Measurements from ENCODE around the gene MSH5.
A peak's percentile ranks its signal among the peaks of the same experiment; 100 is the strongest.

Gene MSH5

DNA sequence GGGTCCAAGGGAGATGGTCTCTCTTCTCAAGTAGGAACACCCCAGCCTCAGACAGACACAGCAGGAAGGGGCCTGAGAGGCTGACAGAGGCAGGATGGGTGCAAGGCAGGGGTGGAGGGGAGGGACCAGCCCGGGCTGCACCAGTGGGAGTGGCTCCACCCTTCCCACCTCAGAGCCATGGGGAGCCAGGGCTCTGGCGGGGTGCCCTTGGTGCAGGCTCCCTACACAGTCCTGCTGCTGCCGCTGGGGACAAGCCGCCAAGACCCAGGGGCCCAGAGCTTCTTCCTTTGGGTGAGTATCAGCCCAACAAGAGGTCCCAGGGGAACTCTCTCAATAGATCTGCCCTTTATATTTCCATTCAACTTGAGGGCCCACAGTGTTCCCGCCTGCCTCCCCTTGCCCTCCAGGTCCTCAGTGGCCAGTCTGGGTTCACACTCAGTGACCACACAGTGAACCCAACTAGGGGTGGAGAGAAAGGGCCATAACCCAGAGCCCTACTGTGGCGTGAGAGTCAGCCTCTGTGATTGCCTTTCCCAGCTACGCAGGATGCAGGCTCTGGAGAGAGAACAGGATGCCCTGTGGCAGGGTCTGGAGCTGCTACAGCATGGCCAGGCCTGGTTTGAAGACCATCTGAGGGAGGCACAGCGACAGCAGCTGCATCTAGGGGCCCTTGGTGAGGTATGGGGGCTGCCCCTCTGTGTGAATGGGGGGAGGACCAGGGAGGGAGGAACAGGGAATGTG, 23.2 kb downstream of the MSH5 start:
- DNase-seq, result no peak

DNA sequence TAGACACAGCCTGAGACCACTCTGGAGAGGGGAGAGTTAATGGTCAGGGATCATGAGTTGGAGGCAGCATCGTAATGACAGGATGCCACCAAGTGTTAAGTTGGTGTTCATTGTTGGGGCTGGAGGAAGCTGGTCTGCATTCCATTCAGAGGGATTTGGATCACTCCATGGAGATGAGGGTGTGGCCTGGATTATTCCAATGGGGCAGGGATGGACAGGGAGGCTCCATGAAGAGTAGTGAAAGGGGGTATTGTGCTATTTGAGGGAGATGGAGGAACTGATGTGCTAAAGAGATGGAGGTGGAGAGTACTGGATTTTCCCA, 23.8 kb downstream of the MSH5 start:
- DNase-seq, result no peak

DNA sequence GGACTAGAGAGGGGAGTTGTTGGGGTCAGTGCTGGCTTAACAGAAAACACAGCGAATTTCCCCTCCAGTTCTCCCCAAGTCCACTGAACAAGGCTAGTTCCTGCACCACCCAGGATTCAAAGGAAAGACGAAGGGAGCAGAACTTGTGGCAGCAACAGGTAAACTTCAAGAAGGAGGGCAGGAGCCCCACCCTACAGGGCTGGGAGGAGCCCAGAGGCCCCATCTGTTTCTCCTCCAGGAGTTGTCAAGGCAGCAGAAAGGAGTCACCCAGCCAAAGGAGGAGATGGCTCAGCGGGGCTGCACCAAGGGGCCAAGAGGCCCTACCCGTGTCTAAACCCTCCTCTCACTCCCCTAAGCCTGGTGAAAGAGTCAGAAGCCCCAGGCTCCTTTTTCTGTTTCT, 24.4 kb downstream of the MSH5 start:
- DNase-seq, result no peak

DNA sequence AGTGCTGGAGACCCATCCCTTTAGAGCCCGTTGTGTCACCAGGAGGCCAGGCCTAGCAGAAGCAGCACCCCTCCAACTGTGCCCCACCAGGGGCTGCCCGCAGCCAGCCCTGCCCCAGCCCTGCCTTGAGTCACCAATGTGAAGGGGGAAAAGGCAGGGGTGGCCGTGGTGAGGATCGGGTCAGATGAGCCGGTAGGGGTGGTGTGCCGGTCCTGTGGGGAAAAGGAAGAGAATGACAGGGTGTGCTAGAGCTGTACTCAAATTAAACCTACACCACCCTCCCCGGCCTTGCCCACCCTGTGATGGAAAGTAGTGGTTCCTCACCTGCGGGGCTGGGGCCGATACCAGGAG, 25.7 kb downstream of the MSH5 start:
- DNase-seq, result no peak

DNA sequence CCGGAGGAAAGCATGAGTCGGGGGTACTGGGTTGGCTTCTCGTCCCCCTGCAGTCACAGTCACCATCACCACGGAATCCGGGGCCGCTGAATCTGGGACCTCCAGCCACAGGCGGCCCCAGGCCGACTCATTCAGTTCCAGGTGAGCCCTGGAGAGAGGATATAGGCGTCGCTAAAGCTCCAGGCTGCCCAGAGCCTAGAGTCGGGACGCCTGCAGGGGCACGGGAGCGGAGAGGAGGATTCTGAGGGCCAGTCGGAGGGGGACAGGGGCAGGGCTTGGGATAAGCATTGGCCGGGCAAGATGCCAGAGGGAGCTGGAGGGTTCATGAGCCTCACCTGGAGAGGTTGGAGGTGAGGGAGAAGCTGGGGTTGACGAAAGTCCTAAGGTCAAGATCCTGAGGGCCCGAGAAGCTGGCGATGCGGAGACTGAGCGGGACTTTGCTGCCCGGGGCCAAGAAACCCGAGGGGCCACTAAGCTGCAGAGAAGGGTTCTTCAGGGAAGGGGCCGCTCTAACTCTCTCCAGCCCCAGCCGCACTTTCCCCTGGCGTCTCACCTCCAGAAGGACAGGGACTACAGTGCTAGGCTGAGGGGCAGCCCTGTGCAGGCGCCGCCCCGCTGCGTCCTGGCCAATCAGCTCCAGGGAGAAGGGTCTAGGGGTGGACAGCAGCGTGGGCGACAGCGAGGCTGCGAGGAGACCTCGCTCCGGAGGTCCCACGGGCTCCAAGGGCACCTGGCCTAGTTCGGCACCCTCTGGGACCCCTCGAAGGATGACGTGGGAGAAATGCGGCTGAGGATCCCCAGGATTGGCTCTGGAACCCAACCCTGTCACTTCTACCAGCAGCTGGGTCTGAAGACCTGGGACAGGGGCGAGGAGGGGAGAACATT, 26.3 kb downstream of the MSH5 start:
- DNase-seq, result no peak

DNA sequence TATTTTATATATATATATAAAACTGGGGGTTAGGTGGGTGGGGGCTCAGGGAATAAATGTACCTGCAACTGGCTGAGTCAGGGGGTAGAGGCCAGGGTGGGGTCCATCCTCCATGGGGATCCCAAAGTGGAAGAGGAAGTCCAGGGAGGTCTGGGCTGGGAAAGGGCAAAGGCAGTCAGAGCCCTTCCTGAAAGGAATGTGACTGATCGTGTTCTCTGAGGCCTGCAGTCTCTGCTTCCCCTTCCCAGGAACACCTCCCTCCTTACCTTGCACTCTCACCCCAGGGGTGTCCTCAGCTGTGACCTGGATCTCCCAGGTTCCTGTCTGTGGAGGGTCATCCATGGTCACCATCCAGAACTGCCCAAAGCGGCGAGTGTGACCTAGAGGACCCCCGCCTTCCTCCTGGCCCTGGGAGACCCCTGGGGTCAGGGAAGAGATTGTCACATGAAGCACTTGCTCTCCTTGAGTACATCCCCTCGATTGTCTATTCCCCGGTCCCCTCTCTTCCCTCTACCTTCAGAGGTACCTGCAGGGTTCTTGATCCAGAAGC, 27.4 kb downstream of the MSH5 start:
- DNase-seq, result no peak

DNA sequence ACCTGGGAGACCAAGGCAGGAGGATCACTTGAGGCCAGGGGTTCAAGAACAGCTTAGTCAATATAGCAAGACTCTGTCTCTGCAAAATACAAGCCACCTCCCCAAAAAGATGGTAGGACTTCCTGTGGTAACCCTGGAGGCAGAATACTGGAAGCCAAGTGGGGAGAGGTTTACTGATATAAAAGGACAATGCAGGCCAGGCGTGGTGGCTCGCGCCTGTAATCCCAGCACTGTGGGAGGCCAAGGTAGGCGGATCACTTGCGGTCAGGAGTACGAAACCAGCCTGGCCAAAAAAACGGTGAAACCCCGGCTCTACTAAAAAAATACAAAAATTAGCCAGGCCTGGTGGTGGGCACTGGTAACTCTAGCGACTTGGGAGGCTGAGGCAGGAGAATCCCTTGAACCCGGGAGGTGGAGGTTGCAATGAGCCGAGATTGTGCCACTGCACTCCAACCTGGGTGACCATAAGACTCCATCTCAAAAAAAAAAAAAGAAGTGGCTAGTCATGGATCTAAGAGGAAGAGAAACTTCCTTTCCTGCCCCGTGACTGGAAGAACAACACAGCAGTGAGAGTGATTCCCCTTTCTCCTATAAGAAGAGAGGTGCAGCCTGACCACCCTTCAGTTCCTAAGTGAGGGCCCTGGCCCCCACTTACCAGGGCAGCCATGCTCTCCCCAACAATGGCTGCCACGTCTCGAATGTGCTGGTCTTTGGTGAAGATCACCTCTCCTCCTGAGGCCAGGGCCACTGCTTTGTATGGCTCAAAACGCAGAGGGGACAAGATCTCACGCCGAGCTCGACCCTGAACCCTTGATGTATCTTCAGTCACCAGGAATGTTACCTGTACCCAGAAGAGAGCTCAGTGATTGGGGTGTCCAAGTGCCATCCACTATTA, 28.8 kb downstream of the MSH5 start:
- DNase-seq, result no peak

DNA sequence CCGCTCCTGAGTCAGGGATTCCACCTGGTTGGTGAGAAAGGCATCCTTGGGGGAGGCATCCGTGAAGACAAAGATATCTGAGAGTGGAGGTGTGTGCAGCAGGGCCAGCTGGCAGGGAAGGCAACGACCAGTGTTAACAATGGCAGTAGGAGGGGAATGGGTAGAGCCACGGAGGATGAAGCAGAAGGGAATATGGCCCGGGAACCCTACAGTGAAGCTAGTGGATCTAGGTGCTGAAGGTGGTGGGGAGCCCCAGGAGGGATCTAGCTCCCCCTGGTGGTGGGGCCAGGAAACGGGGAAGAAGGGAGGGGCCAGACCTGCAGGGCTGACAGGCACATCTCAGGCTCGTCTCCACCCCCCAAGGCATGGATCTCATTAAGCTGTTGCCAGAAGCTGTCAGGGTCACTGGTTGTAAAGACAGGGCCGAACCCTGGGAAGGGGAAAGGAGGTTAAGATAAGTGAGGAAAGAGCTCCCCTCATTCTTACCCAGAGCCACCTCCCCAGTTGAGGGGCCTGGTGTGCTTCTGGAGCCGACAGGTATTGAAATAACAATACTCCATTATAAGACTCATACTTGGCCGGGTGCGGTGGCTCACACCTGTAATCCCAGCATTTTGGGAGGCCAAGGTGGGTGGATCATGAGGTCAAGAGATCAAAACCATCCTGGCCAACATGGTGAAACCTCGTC, 30.0 kb downstream of the MSH5 start:
- DNase-seq, result peak; percentile 93

DNA sequence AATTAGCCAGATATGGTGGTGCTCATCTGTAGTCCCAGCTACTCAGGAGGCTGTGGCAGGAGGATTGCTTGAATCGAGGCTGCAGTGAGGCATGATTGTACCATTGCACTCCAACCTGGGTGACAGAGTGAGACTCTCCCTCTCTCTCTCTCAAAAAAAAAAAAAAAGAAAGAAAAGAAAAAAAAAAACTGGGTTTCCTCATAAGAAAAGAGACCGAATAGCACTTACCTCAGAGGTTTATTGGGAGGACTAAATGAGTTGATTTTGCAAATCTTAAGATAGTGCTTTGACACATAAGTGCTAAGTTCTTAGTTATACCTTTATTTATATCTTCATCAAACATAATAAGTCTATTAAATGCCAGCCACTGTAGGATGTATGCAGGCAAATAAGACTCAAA, 31.1 kb downstream of the MSH5 start:
- DNase-seq, result no peak

DNA sequence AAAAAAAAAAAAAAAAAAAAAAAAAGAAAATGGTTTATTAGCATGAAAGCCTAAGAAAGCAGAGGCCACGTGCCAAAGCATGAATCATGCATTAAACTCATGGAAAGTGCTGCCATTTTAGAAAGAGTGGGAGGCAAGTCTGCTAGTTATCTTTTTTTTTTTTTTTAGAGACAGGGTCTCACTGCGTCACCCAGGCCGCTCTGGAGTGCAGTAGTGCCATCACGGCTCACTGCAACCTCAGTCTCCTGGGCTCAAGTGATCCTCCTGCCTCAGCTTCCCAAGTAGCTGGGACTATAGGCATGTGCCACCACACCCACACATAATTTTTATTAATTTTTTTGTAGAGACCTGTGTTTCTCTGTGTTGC, 32.2 kb downstream of the MSH5 start:
- DNase-seq, result no peak

DNA sequence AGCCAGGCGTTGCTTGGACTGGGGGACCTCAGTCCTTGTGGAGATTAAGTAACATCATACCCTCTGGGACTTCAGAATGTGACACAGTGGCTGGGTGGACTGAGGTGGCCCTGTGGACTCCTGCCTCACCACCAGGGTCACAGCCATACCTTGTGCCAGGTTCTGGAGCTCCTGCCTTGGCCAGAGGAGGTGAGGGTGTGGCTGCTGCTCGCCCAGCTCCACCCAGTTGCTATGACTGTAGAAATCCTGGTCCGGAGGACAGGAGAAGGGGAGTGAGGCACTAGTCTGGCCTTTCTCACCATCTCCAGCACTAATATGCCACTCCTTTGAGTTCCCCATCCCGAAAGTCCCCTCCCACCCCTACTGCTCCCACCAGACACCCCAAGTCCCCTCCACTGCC, 35.4 kb downstream of the MSH5 start:
- DNase-seq, result no peak

DNA sequence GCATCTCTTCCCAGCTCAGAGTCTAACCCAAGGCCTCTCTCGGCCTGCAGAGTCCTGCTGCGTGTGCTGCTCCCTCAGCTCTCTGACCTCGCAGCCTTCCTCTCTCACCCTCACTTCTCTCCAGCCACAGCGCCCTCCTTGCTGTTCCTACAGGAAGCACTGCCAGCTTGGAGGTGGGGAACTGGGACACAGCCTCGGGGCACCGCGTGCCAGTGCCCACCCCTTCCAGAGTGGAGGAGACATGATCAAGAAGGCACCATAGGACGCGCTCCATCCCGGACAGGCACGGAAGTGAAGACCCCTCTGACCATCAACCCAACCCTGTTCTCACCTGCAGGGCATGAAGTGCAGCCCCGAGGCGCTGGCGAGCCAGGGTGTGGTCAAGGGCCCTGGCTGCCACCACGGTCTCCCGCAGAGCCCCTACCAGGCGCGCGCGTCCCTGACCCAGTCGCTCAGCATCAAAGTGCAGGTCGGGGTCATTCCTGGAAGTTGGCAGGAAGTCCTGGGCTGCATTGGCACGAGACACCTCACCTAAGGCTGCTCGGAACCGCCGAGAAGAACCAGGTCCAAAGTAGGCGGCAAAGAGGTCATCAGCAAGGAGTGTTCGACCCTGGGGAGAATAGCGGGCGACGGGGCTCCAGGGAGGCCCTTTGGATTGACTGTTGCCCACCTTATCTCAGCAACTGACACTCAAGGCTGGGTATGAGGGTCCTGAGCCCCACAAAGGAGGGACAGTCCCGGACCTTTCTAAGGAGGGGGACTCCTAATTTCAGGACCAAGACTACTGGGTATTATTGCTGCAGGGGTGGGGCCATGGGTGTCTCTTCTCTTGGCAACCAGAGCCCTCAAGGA, 36.1 kb downstream of the MSH5 start:
- no peak for DNase-seq

DNA sequence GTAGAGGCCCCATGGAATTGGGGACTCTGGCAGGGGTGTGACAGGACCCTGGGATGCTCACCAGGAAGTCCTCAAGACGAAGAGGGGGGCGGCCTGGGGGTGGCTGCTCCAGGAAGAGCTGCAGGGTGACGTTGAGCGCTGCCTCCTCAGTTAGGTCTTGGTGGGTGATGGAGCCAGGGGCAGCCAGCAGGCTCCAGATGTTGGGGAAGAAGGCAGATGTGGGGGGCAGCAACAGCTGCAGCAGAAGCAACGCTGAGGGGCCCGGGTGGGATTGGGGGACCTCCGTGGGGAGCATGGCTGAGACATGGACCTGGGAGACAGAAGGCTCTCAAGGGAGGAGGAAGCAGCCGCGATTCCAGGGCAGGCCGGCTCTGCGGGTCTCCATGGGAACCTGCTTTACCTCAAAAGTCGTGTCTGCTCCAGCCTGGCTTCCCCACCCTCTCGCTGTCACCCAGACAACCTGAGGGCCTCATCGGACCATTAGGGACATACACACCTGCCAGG, 36.7 kb downstream of the MSH5 start:
- no peak for DNase-seq

DNA sequence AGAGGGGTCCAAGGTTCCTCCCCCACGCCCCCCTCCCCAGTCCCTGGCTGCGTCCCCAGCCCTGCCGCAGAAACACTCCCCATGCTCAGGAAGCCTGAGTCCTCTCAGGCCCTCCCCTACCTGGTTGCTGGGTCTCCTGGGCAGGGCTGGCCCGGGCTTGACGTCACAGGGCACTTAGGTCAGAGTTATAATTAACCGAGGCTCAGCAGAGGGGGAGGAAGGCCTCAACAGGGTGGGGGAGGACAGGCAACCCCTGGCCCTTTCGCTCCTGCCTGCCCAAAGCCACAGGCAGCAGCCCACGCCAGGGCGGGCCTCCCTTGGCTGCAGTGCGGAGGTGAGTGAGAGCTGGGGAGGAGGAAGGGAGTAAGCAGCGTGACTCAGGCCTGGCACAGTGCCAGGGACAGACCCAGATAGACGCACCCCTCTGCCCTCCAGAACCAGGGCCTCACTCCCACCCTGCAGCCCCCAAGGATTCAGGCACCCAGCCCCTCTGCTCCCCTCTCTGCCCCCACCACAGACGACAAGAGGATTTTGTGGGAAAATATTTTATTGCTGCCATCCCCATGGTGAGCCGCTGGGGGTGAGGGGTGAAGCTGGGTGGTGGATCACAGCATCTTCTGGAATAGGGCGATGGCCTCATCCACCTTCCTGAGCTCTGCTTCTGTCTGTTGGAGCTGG, 37.3 kb downstream of the MSH5 start, which contains the start of gene VWA7:
Gene VWA7, minus strand, starts transcription at position 340 of the 678 bp plus-strand sequence. CDS start 549 bp downstream, outside the sequence.
- peak; percentile 89 for DNase-seq

DNA sequence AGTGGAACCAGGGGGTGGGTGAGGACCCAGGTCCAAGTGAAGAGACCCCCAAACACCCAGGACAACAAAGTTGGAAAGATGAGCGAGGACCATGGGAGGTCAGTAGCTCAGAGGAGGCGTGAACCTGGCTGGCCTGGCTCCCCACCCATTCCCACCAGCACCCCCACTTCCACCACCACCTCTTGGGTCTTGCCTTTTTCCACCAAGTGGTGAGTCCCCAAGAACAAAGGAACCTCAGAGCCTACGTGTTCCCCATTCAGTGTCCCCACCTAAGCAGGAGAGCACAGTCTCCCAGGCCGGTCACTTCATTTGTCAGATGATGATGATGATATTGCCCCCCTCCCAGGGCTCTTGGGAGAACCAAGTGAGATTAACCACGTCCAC, 37.9 kb downstream of the MSH5 start:
- no peak for DNase-seq

DNA sequence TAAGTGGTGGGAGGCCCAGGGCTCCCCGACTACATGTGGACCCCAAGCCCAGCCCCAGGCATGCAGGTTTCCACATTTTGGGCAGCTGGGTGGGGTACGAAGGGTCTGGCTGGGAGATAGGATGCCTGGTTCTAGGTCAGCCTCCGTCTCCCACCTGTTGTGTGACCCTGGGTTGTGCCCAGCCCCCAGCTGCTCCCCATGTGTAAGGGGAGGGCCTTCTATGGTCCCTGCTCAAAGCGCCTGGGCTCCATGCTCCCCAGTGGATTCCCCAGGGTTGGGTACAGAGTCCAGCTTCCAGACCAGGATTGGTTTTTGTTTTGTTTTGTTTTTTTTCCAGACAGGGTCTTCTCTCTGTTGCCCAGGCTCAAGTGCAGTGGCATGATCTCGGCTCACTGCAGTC, 38.4 kb downstream of the MSH5 start:
- no peak for DNase-seq

DNA sequence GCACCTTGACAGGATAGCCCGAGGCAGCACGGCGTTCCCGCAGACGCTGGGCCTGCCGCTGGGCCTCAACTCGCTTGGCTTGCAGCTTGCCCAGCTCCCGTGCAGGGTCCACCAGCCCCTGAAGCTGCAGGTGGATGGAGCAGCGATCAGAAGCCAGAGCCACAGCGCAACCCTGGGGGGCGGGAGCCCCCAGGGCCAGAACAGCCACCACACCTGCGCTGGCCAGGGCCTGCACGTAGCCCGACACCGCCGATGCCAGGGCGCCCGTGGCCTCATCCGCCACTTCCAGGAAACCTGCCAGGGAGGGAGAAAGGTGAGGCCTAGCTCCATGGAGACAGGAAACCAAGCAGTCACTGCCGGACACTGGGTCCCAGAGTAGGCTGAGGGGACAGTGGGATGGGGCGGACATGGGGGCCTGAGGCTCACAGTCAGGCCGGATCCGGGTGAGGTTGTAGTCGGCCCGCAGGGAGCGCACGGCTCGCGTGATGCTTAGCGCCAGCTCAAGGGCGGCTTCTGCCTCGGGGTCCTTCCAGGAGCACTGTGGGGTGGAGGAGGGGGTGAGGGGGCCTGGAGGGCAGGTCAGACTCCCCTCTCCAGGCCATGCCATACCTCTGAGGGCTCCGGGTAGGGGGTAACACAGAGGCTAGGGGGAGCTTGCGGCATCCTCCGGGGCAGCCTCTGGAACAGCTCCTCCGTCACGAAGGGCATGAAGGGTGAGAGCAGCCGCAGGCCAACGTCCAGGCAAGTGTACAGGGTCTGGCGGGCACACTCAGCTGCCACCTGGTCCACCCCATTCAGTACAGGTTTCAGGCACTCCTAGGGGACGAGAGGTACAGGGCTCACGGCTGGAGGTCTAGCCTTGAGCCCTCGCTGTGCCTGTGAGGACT, 39.4 kb downstream of the MSH5 start:
- no peak for DNase-seq

DNA sequence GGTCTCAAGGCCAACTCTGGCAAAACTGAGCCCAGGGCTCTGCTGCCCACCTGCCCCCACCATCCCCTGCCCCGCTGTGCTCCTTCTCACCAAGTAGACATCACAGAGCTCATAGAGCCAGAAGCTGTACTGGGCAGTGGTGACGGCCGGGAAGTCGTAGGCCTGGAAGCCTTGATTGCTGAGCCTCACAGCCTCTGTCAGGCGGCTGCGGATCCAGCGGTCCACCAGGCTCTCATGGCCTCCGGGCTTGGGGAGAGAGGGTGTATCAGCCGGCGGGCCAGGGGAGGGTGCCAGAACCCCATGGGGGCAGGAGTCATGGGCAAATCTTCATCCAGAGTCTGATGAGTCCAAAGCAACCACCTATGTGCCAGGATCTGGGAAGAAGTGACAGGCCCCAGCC, 40.1 kb downstream of the MSH5 start:
- no peak for DNase-seq

DNA sequence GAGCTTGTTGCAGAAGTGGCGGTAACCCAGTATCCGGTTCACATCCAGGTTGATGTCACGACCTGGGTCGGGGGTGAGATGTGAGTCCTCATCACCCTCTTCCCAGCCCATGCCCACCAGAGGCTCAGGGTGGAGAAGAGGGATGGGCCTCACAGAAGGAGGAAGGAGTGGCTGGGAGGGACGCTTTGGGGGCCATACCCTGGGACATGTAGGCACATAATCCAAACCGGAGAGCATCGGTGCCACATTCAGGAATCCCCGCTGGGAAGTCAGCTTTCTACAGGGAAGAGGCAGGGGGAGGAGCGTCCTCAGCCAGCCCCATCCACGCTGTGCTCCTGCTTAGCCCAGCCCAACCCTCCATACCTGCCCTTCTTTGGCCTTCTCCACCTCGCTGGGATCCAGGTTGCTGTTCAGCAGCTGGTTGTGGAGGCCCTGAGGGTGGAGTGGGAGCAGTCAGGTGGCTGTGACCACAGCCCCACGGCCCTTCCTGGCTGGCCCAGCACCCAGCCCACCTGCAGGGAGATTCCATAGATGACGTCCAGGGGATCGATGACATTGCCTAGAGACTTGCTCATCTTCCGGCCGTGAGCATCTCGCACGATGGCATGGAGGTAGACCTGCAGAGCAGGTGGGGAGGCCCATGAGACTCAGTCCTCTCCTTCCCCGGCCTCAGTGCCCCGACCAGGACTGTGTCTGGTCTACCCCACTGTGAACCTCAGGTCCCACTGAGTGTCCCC, 40.9 kb downstream of the MSH5 start:
- no peak for DNase-seq

Data from activated CD8-positive, alpha-beta memory T cell treated with anti-CD3 and anti-CD28 coated beads, Interleukin-2, amount 50 U/mL, for 48 hours (primary cell).